Left ventricle myocardium inferior (tissue), 1 donor: ENCODE results near the gene GPD2. TPM values are rescaled to one million over a fixed set of nuclear protein-coding genes. Genes with fewer than 3 reads are reported as not detected.

Experiments used
- DNase-seq: peaks from one replicate; pipeline ENCODE4 v3.0.0-alpha.2; 2020
- H3K27ac ChIP-seq: fragments of 200-600 bp; replicated peaks from 2 replicates; pipeline ENCODE4 v1.8.0; 2021
- H3K27me3 ChIP-seq: fragments of 200-600 bp; 2 replicates; pipeline ENCODE4 v1.8.0; 2021; ENCODE audit warnings: low read depth
- H3K36me3 ChIP-seq: fragments of 200-600 bp; 2 replicates; pipeline ENCODE4 v1.8.0; 2021
- H3K4me1 ChIP-seq: fragments of 200-600 bp; 2 replicates; pipeline ENCODE4 v1.8.0; 2021
- H3K4me3 ChIP-seq: fragments of 200-600 bp; 2 replicates; pipeline ENCODE4 v1.8.0; 2021; ENCODE audit warnings: mild to moderate bottlenecking, moderate library complexity
- H3K9me3 ChIP-seq: fragments of 200-600 bp; replicated peaks from 2 replicates; pipeline ENCODE4 v1.8.0; 2021
- intact Hi-C: fragments of 100-400 bp; cut with micrococcal nuclease; formaldehyde crosslinking; loops from one replicate; pipeline ENCODE4 v1.11.0; 2022
- total RNA-seq: library from RNA; stranded (reverse); fragmentation: NEBNext Ultra II Directional; extraction: Animal tissue kit (Norgen Biotek cat#: 25700); gene quantifications from one replicate; pipeline ENCODE4 v1.2.1, GENCODE V29; 2021
- TF ChIP-seq, protein P1 (sequence below): fragments of 200-600 bp; IDR thresholded peaks from 2 replicates; pipeline ENCODE4 v1.8.0; 2021; ENCODE audit warnings: antibody characterized with exemption, mild to moderate bottlenecking, borderline replicate concordance
- donor health status: DM: no; HTN: yes; CAD: no; lungs with severe emphysema.

The GPD2 gene
- total RNA-seq, 1 donor from 2014 or later: 14.4 TPM

DNA sequence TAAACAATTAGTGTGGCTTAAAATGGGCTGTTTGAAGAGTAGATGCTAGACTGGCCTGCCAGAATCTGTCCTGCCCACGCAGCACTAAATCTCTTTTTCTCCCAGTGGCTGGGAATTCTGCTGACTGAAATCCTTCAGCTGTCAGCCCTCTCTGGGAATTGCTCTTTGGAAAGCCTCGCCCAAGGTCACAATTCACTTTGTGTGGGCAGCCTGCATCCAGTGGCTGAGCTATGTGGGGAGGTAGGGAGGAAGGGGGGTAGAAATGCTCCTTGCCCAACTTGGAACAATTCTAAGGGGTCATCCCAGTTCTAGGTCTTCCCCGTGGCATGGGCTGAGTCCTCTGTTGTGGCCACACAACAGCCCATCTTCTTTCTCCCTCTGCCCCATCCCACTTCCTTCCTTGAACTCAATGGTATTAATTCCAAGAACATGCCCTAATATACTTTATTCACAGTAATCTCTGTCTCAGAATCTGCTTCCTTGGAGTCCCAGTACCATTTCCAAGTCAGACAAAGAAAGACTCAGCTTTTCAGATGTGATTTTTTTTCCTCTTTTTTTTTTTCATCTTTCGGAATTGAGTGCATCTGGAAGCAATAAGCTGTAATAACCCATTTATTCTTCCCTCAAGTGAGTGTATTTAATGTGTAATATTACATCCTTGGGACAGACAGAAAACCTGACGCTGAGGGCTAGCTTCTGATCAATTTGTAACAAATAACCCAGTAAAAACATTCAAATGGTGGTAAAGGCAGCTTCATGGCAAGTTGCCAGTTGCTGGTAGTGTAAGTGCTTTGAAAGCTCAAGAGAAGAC, 189.4 kb downstream of the GPD2 start:
- intact Hi-C loops: no loop called here
- Histone ChIP-seq H3K4me1 (no peaks in the 10 kb centered on the region), H3K27ac (peak overlapping the region; percentile 56), H3K4me3 (no peak overlapping the region), H3K27me3 (no peaks in the 10 kb centered on the region), H3K9me3 (peaks cover 24% of the 10 kb centered on the region), H3K36me3 (no peaks in the 10 kb centered on the region)
- TF ChIP-seq, protein P1, sequence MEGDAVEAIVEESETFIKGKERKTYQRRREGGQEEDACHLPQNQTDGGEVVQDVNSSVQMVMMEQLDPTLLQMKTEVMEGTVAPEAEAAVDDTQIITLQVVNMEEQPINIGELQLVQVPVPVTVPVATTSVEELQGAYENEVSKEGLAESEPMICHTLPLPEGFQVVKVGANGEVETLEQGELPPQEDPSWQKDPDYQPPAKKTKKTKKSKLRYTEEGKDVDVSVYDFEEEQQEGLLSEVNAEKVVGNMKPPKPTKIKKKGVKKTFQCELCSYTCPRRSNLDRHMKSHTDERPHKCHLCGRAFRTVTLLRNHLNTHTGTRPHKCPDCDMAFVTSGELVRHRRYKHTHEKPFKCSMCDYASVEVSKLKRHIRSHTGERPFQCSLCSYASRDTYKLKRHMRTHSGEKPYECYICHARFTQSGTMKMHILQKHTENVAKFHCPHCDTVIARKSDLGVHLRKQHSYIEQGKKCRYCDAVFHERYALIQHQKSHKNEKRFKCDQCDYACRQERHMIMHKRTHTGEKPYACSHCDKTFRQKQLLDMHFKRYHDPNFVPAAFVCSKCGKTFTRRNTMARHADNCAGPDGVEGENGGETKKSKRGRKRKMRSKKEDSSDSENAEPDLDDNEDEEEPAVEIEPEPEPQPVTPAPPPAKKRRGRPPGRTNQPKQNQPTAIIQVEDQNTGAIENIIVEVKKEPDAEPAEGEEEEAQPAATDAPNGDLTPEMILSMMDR: no peak
- DNase-seq: peak; percentile 35

DNA sequence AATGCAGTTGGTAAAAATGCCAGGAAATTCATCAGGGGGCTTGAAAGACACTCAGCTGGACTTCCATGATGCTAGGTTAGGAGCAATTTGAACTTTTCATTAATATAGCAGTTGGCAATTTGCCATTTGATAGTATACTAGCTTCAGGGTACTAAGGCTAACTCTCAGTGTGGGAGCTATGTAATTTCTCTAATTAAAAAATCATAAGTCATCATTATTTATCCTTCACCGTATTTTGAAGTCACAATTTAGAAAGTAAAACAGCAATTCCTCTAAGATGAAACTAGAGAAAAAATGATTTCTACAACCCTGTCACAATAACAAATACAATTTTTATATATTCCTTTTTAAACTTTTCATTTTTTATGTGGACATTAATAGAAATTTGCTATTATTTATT, 190.8 kb downstream of the GPD2 start:
- intact Hi-C loops: no loop called here
- H3K27ac ChIP-seq: no peak overlapping the region

DNA sequence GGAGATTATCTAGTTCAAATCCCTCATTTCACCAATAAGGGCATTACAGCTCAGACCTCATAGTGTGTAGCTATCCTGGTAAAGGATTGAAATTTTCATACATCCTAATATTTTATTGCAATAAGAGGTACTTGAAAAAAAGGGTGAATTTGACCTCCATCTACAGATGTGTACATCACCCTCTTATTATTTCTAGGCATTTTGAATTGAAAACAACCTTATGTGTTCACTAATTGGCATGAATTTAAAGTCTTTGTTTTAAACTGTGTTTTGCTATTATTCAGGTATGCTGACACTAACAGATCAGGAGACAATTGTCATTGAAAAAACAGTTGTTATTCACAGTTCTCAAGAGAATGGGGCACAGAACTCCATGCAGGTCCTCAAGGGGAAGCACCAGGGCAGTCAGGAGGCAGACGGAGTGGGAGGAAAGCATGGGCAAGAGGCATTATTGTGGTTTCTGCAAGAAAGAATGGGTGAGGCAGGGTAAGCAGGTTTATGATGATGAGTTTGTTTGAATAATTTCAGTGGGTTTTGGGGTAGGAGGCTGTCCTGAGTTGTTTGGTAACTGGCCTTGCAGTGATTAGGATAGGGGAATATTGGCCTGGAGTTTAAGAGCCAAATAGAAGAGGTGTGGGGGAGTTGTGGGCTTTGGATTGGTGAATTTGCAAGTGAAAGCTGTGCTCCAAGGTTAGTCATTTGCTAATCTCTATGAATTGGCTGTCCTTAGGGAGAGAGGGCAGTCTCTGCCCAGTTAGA, 194.6 kb downstream of the GPD2 start:
- Histone ChIP-seq H3K36me3 (no peaks in the 10 kb centered on the region), H3K27me3 (peaks cover 8% of the 10 kb centered on the region), H3K27ac (no peak overlapping the region), H3K4me1 (no peaks in the 10 kb centered on the region), H3K4me3 (no peak overlapping the region), H3K9me3 (no peaks in the 10 kb centered on the region)
- TF ChIP-seq, protein P1: no peak
- DNase-seq: no peak
- intact Hi-C loops: no loop called here

More for the DNA sequence above, 190.8 kb downstream of the GPD2 start:
- Histone ChIP-seq H3K4me3 (no peak overlapping the region), H3K36me3 (no peaks in the 10 kb centered on the region), H3K4me1 (no peaks in the 10 kb centered on the region), H3K9me3 (peaks cover 17% of the 10 kb centered on the region), H3K27me3 (no peaks in the 10 kb centered on the region)
- TF ChIP-seq, protein P1: no peak
- no peak for DNase-seq

DNA sequence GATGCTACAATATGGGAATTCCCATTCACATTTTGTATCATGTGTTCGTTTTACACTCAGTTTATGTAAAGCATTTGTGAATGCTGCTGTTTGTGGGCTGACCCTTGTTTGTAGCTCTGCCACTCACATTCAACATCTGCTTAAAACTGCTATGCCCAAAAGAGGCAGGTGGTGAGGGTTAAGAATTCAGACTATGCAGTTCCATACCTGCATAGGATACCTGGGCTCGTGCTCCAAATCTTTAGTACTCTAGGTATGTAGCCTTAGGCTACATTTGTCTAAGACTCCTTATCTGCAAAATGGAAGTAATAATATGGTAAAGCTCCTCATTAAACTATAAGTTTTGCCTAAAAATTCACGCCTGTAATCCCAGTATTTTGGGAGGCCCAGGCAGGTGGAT, 199.5 kb downstream of the GPD2 start:
- no peak for DNase-seq
- TF ChIP-seq, protein P1: no peak
- Histone ChIP-seq H3K4me3 (no peak overlapping the region), H3K4me1 (no peaks in the 10 kb centered on the region), H3K27me3 (peaks cover 8% of the 10 kb centered on the region), H3K9me3 (peaks cover 6% of the 10 kb centered on the region), H3K27ac (no peak overlapping the region), H3K36me3 (no peaks in the 10 kb centered on the region)
- intact Hi-C loops: no loop called here

Other genes starting within 250 kb of the GPD2 start
- gene NR4A2, start 103.7 kb upstream of the GPD2 start, total RNA-seq: 0.88 TPM